OCI-LY7 (cell line): Measurements from ENCODE around the gene RAPH1. TPM values are rescaled to one million over a fixed set of nuclear protein-coding genes. Genes with fewer than 3 reads are reported as not detected.

Source experiments
- BruUV-seq: library from RNA; stranded (reverse); fragments of 400-500 nt; replicated peaks from 2 replicates; lab custom pipeline; 2021; lab: Mats Ljungman, UMichigan
- CTCF ChIA-PET: fragments of 300-600 bp; sonication (Branson Sonifier 250); formaldehyde crosslinking; loops from one replicate; lab custom pipeline; 2022; ENCODE audit warnings: antibody characterized with exemption; ENCODE audit not compliant: unreplicated experiment; lab: Charles Lee
- POLR2A ChIA-PET: fragments of 300-600 bp; sonication (Branson Sonifier 250); formaldehyde crosslinking; loops from one replicate; lab custom pipeline; 2022; ENCODE audit warnings: antibody characterized with exemption; lab: Charles Lee
- DNase-seq: peaks from one replicate; pipeline ENCODE4 v3.0.0-alpha.2; 2015; ENCODE audit warnings: low spot score
- H2AFZ ChIP-seq: fragments of 200-600 bp; sonication (generic), shearing (Covaris generic); 2 replicates; pipeline ENCODE4 v1.6.1; 2014; ENCODE audit warnings: mild to moderate bottlenecking, antibody characterized with exemption, low read length, moderate library complexity
- H3K27ac ChIP-seq: fragments of 200-600 bp; sonication (generic); 2 replicates; pipeline ENCODE4 v1.5.1; 2014; ENCODE audit warnings: mixed run types, low read depth, mild to moderate bottlenecking, moderate library complexity, low read length, inconsistent platforms; ENCODE audit not compliant: poor library complexity, severe bottlenecking
- H3K36me3 ChIP-seq: fragments of 200-600 bp; sonication (generic); 2 replicates; pipeline ENCODE4 v1.6.1; 2014; ENCODE audit warnings: mild to moderate bottlenecking, antibody characterized with exemption, low read length, moderate library complexity, mixed read lengths; ENCODE audit not compliant: insufficient read depth
- H3K4me1 ChIP-seq: fragments of 200-600 bp; sonication (generic); 2 replicates; pipeline ENCODE4 v1.5.1; 2014; ENCODE audit warnings: mild to moderate bottlenecking, low read length; ENCODE audit not compliant: insufficient read depth, poor library complexity, severe bottlenecking
- H3K4me2 ChIP-seq: fragments of 200-600 bp; sonication (generic); 2 replicates; pipeline ENCODE4 v1.6.1; 2014; ENCODE audit warnings: mild to moderate bottlenecking, low read length
- H3K4me3 ChIP-seq: fragments of 200-600 bp; sonication (generic); 2 replicates; pipeline ENCODE4 v1.5.1; 2014; ENCODE audit warnings: mild to moderate bottlenecking, low read depth, low read length; ENCODE audit not compliant: poor library complexity, severe bottlenecking
- H3K79me2 ChIP-seq: fragments of 200-600 bp; sonication (generic); 2 replicates; pipeline ENCODE4 v1.6.1; 2016; ENCODE audit warnings: low read depth, mild to moderate bottlenecking, low read length, moderate library complexity, mixed read lengths; ENCODE audit not compliant: insufficient read depth
- H3K9me2 ChIP-seq: fragments of 200-600 bp; sonication (generic); 2 replicates; pipeline ENCODE4 v1.6.1; 2016; ENCODE audit warnings: mild to moderate bottlenecking, low read length, mixed read lengths; ENCODE audit not compliant: insufficient read depth
- H3K9me3 ChIP-seq: fragments of 200-600 bp; sonication (generic); 2 replicates; pipeline ENCODE4 v1.6.1; 2014; ENCODE audit warnings: mild to moderate bottlenecking, mixed run types, low read length, mixed read lengths
- H4K20me1 ChIP-seq: fragments of 200-600 bp; sonication (generic); 2 replicates; pipeline ENCODE4 v1.6.1; 2014; ENCODE audit warnings: mild to moderate bottlenecking, antibody characterized with exemption, low read length, moderate library complexity, mixed read lengths; ENCODE audit not compliant: insufficient read depth
- EZH2phosphoT487 ChIP-seq: fragments of 200-600 bp; sonication (generic); IDR thresholded peaks from 2 replicates; pipeline ENCODE4 v1.6.1; 2018; ENCODE audit warnings: low read depth, borderline replicate concordance, mild to moderate bottlenecking, mixed run types, antibody characterized with exemption, low read length, moderate library complexity, mixed read lengths
- intact Hi-C: fragments of 100-400 bp; cut with micrococcal nuclease; formaldehyde crosslinking; loops from one replicate; pipeline ENCODE4 v1.10.0; 2022; ENCODE audit not compliant: unreplicated experiment
- total RNA-seq, 2 experiments: library from RNA; depleted of rRNA in 1 of 2; stranded (reverse); fragments of >200 nt in 1 of 2; shearing (Covaris generic) in 1 of 2; gene quantifications; 2 replicates each; pipeline ENCODE4 v1.2.3, GENCODE V29; 2014 to 2022
- TF ChIP-seq, protein P1 (sequence below): fragments of 200-600 bp; sonication (generic); conservative IDR thresholded peaks from 2 replicates; pipeline ENCODE4 v1.5.1; 2014; ENCODE audit warnings: mild to moderate bottlenecking, antibody characterized with exemption, low read length, moderate library complexity, mixed read lengths

The RAPH1 gene
- total RNA-seq, 2 experiments from 2014 or later = 4.0 to 21.5 TPM

DNA sequence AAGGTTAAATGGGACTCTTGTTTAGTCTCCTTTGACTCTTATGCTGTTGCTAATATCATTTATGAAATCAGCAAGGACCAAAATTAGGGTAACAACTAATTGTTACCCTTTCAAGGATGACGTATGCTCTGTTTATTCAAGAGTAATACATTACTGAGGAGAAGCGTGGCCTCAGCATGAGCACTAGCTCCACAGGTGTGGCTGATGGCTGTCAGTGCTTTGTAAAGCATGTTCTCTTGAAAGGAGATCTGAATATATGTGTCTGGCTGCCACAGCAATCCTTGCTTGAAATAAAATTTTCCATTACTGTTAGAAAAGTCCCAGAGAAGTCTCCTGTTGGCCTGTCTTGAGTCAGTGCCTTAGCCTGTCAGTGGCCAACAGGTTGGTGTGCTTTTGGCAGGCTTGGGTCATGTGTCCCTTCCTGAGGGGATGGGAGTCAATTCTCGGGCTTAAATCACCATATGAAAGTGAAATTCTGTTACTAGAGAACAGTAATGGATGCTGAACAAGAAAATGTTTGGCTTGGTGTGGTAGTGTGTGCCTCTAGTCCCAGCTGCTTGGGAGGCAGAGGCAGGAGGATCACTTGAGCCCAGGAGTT, 174.2 kb downstream of the RAPH1 start:
- no peaks in the 10 kb centered on the region for H3K4me1 ChIP-seq
- no peak overlapping the region for H2AFZ ChIP-seq
- POLR2A ChIA-PET = no interaction called here
- CTCF ChIA-PET = no interaction called here
- peaks cover 10% of the 10 kb centered on the region; the same call in 1 of the 2 replicates for H3K36me3 ChIP-seq
- H4K20me1 ChIP-seq = no peaks in the 10 kb centered on the region
- H3K27ac ChIP-seq = no peak overlapping the region
- H3K4me3 ChIP-seq = no peak overlapping the region
- intact Hi-C loops = no loop called here
- BruUV-seq = no TSS peak
- H3K9me2 ChIP-seq = no peaks in the 10 kb centered on the region
- no peak overlapping the region for H3K4me2 ChIP-seq
- TF ChIP-seq, protein P1, sequence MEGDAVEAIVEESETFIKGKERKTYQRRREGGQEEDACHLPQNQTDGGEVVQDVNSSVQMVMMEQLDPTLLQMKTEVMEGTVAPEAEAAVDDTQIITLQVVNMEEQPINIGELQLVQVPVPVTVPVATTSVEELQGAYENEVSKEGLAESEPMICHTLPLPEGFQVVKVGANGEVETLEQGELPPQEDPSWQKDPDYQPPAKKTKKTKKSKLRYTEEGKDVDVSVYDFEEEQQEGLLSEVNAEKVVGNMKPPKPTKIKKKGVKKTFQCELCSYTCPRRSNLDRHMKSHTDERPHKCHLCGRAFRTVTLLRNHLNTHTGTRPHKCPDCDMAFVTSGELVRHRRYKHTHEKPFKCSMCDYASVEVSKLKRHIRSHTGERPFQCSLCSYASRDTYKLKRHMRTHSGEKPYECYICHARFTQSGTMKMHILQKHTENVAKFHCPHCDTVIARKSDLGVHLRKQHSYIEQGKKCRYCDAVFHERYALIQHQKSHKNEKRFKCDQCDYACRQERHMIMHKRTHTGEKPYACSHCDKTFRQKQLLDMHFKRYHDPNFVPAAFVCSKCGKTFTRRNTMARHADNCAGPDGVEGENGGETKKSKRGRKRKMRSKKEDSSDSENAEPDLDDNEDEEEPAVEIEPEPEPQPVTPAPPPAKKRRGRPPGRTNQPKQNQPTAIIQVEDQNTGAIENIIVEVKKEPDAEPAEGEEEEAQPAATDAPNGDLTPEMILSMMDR = no peak
- no peak for TF ChIP-seq EZH2phosphoT487
- no peak for DNase-seq
- H3K79me2 ChIP-seq = peaks cover 3% of the 10 kb centered on the region; the same call in 1 of the 2 replicates
- H3K9me3 ChIP-seq = peaks cover 9% of the 10 kb centered on the region

DNA sequence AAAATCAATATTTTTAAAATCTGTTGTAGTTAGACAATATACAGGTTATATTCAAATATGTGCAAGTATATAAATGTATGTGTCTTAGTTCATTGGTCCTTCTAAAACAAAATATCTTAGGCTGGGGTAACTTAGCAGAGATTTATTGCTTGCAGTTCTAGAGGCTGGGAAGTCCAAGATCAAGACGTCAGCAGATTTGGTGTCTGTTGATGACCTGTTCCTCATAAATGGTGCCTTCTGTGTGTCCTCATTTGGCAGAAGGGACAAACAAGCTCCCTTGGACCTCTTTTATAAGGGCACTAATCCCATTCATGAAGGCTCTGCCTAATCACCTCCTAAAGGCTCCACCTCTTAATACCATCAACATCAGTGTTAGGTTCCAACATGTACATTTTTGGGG, 175.7 kb downstream of the RAPH1 start:
- intact Hi-C loops = no loop called here
- Histone ChIP-seq H3K79me2 (peaks cover 2% of the 10 kb centered on the region; the same call in 1 of the 2 replicates), H3K9me3 (peaks cover 9% of the 10 kb centered on the region), H2AFZ (no peak overlapping the region), H4K20me1 (no peaks in the 10 kb centered on the region; the same call in 1 of the 2 replicates), H3K4me2 (no peak overlapping the region), H3K27ac (no peak overlapping the region), H3K9me2 (no peaks in the 10 kb centered on the region), H3K4me3 (no peak overlapping the region), H3K4me1 (no peaks in the 10 kb centered on the region), H3K36me3 (peaks cover 10% of the 10 kb centered on the region; the same call in 1 of the 2 replicates)
- TF ChIP-seq, protein P1 = no peak
- TF ChIP-seq EZH2phosphoT487 = no peak
- BruUV-seq = no TSS peak
- no peak for DNase-seq
- CTCF ChIA-PET = no interaction called here
- POLR2A ChIA-PET = interaction anchor here (0.6 kb wide), 1 partner anchor 13 kb away, joined by 3 read pairs; no protein-coding TSS in a partner anchor

DNA sequence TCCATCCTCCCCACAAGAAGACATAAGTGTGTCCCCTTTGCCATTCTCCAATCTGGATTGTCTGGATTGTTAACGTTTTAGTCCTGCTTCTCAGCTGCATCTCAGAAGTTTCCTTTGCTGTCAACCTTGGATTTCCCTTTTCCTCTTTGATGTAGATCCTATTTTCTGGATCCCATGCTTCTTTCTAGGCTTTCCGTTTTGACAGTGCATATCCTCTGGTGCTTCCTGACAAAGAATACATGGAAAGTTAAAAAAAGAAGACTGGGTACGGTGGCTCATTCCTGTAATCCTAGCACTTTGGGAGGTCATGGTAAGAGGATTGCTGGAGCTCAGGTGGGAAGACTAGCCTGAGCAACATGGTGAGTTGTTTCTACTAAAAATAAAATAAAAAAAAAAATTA, 180.1 kb downstream of the RAPH1 start:
- Histone ChIP-seq H3K79me2 (peaks cover 6% of the 10 kb centered on the region; the same call in 1 of the 2 replicates), H3K4me3 (no peak overlapping the region), H3K27ac (no peak overlapping the region), H4K20me1 (no peaks in the 10 kb centered on the region; the same call in 1 of the 2 replicates), H3K9me3 (peaks cover 9% of the 10 kb centered on the region), H3K9me2 (no peaks in the 10 kb centered on the region), H2AFZ (no peak overlapping the region), H3K4me2 (no peak overlapping the region), H3K4me1 (peaks cover 5% of the 10 kb centered on the region), H3K36me3 (peaks cover 10% of the 10 kb centered on the region; the same call in 1 of the 2 replicates)
- ChIA-PET POLR2A (no interaction called here), CTCF (no interaction called here)
- intact Hi-C loops = loop anchor here (1.0 kb wide), 1 partner anchor 29 kb away; no protein-coding TSS in a partner anchor
- no TSS peak for BruUV-seq
- TF ChIP-seq EZH2phosphoT487 = no peak
- TF ChIP-seq, protein P1 = no peak
- DNase-seq = no peak
